Kidney glomerular epithelial cell (primary cell): ENCODE data around the gene KLHL7.
"Not testable (repeated sequence)": the region's sequence is repeated elsewhere in the genome, so short reads cannot be mapped to it uniquely, and the experiment has no call there.

Experiments
- DNase-seq: peaks from one replicate; lab custom pipeline; 2025; lab: John Stamatoyannopoulos, UW

Gene KLHL7

DNA sequence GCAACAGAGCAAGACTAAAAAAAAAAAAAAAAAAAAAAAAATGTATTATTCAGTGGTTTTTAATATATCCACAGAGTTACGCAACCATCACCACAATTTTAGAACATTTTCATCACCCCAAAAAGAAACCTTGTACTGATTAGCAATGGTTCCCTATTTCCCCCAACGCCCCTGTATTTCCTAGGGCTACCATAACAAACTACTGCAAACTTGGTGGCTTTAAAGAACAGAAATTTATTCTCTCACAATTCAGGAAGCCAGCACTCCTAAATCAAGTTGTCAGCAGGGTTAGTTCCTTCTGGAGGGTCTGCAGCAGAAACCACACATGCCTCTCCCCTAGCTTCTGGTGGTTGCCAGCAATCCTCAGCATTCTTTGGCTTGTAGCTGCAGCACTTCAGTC lies 70.4 kb downstream of the KLHL7 start:
- no peak for DNase-seq

GRCh38 chr7:23181684-23182553 lies 76.3 kb downstream of the KLHL7 start, which contains the start of gene NUP42:
TSS of gene NUP42 (plus strand) at chr7:23182048. CDS start at chr7:23182086, 38 bp downstream.
- peak; percentile 94 for DNase-seq

- no peak for DNase-seq
These were observed 77.9 kb downstream of the KLHL7 start for GRCh38 chr7:23183279-23184012.

- DNase-seq: no peak
These were observed 78.7 kb downstream of the KLHL7 start for GRCh38 chr7:23184291-23184690.

DNA sequence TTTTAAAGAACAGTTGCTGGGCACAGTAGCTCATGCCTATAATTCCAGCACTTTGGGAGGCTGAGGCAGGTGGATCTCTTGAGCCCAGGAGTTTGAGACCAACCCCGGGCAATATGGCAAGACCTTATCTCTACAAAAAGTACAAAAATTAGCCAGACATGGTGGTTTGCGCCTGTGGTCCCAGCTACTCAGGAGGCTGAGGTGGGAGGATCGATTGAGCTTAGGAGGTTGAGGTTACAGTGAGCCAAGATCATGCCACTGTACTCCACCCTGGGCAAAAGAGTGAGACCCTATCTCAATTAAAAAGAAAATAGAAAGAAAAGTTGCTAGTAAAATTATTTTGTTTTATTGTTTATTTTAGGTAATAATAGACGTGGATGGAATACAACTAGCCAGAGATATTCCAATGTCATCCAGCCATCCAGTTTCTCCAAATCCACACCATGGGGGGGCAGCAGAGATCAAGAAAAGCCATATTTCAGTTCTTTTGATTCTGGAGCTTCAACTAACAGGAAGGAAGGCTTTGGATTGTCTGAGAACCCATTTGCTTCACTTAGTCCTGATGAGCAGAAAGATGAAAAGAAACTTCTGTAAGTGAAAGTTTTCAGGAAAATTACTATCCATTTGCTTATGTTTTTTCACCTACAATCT lies 79.2 kb downstream of the KLHL7 start:
- DNase-seq: peak; percentile 57

GRCh38 chr7:23185980-23186379 lies 80.4 kb downstream of the KLHL7 start:
- DNase-seq: no peak

DNA sequence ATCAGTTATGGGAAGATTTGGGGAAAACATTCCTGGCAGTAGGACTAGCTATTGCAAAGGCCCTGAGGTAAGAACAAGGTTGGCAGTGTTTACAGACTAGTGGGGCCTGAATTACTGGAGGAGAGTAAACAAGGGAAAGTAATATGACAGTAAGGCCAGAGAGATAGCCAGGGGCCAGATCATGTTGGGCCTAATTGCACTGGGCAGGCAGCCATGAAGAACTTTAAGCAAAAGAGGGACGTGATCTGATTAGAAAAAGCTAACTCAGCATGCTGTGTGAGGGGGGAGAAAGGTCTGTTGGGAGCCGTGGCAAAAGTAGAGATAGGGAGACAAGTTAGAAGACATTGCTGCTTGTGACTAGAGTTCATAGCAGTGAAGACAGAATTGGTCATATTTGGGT lies 85.4 kb downstream of the KLHL7 start:
- no peak for DNase-seq

DNA sequence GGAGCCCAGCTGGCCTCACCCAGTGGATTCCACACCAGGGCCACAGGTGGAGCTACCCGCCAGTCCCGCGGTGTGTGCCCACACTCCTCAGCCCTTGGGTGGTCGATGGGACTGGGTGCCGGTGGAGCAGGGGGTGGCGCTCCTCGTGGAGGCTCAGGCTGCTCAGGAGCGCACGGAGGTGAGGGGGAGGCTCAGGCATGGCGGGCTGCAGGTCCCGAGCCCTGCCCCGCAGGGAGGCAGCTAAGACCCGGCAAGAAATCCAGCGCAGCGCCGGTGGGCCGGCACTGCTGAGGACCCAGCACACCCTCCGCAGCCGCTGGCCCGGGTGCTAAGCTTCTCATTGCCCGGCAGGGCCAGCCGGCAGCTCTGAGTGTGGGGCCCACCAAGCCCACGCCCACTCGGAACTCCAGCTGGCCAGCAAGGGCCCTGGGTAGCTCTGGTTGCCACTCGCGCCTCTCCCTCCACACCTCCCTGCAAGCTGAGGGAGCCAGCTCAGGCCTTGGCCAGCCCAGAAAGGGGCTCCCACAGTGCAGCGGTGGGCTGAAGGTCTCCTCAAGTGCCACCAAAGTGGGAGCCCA lies 88.2 kb downstream of the KLHL7 start:
- DNase-seq: not testable (repeated sequence)

- DNase-seq: no peak
These were observed 90.7 kb downstream of the KLHL7 start for GRCh38 chr7:23196306-23196705.

- not testable (repeated sequence) for DNase-seq
These were observed 92.2 kb downstream of the KLHL7 start for GRCh38 chr7:23197745-23198144.

DNA sequence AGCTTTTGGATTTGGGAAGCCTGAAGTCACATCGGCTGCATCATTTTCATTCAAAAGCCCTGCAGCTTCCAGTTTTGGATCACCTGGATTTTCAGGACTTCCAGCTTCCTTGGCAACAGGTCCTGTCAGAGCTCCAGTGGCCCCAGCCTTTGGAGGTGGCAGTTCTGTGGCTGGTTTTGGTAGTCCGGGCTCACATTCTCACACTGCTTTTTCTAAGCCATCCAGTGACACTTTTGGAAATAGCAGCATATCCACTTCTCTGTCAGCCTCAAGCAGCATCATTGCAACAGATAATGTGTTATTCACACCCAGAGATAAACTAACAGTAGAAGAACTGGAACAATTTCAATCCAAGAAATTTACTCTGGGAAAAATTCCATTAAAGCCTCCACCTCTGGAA lies 94.7 kb downstream of the KLHL7 start:
- DNase-seq: no peak

- DNase-seq: no peak
These were observed 98.7 kb downstream of the KLHL7 start for GRCh38 chr7:23204241-23204640.

GRCh38 chr7:23205577-23205908 lies 100.0 kb downstream of the KLHL7 start:
- DNase-seq: no peak

DNA sequence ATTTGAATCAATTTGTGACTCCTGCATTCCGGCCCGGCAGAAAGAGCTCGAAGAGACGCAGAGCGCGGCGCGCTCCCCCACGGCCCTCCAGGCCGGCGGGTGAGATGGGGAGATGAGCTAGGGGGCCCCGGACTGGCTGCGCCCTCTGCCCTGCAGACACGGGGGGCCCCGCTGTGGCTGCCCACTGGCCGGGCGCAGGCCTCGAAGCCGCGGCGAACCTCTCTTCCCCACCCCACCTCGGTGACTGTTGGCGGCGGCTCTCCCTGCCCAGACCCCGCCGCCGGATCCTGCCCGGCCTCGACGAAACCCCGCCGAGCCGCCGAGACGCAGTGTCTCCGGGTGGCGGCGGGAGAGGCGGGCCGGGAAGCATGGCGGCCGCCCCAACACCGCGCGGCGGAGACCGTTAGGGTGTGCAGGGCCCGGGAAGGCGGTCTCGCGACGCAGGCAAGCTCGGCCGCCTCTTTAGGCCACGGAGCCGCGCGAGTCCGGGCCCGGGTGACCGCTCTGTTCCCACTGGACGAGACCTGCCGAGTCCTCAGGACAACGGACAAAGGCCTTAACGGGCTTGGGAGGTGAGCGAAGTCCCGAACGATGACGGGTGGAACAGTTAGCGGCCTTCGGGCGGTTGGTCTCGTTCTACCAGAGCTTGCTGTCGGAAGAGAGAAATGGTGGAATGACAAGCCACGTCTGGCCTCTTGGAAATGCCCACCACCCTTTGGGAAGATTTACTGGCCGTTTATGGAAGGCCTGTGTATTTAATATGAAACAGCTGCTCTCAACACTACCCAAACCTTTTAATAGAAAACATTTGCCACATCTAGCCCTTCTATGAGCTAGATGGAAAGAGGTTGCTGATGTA lies 100.6 kb downstream of the KLHL7 start:
- no peak for DNase-seq

DNA sequence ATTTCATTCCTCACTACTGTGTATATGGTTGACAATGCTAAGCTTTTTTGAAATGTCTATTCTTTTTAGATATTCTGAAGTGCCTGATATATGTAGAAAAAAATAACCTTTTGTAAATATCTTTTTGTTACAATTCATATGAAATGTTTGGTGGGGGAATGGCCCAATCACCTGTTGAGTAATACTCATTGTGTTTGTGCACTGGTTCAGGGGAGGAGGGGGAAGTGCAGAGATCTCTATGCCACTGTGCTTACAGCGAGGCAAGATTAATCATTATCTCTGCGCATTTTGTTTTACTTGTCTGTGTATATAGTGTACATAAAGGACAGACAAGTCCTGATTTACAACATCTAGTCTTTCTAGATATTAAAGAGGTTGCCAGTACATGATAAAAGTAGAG lies 101.4 kb downstream of the KLHL7 start:
- no peak for DNase-seq

- no peak for DNase-seq
These were observed 102.3 kb downstream of the KLHL7 start for GRCh38 chr7:23207884-23208283.

DNA sequence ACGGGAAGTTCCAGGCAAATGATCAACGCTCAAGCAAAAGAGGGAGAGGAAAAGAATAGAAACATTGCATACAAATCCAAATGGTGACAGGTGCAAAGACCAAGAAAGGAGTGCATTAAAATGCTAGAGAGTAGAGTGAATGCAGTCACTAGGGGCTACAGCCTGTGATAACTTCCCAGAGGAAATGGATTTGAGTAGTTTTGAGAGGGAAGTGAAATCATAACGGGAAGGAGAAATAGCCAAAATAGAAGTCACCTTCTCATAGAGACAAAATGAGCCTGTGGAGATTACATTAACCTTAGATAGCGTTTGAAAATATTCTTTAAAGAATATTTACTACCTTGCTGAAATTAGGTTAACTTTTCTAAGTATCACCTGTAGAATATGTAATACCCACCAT lies 102.7 kb downstream of the KLHL7 start:
- DNase-seq: no peak

DNA sequence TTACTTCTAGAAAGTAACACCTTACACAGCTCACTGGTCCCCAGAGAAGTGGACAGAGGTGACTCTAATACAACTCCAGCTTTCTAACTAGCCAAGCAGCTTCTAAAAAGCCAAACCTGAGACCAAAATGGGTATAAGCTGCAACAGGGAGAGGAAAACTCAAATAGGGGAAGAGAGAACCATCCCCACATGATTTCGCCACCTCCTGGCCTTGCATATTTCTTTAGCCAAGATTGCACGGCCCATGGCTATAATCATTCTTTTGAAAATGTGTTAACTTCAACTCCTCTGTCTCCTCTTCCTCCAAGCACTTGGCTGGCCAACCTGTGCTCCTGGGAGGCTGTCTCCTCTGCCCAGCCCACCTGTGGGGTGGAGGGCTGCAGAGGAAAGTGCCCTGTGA lies 104.9 kb downstream of the KLHL7 start:
- DNase-seq: no peak

DNA sequence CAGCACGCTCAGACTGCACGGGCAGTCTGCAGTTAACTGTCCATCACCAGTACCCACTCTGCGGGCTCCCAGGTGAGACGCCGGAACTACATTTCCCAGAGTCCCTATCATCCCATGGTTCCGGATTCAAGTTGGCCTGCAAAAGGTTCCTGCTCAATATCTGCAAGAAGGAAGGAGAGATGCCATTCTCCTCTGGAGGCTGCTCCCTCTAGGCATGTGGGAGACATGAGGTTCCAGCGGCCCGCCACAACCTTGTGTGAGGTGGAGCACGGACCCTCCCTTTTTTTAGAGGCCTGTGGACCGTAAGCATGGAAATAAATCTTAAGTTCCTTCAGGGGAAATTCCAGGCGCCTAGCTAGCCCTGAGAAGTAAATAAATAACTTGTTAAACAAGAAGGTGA lies 106.0 kb downstream of the KLHL7 start:
- peak; percentile 76 for DNase-seq

DNA sequence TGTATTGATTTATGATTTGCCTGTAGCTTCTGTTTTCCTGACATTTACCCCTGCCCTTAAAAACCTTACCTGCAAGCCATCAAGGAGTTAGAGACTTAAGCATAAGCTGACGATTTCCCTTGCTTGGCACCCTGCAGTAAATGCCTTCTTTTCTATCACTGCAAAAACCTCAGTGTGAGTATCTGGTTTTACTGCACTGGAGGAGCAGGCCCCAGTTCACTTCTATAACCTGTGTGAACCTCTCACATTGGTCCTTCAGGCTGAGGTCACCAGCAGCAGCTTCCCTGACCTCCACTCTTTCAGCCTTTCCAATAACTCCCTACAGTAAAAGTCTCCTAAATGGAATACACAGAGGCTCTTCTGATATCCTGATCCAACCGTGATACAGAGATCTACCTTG lies 106.8 kb downstream of the KLHL7 start:
- DNase-seq: no peak

DNA sequence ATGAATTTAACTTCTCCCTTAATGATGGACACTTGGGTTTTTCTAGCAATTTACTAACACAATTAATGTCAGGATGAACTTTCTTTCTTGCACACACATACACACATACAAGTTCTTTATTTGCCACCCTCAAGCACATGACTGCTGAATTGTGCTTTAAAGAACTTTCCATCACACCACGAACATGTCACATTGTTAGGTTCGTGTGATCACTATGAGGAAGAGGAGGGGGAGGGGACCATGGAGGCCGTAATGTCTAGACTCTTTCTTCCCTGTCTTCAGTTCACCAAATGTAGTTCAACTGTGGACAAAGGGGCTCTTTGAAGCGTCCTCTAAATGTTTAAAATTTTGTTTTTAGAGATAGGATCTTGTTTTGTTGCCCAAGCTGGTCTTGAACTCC lies 107.3 kb downstream of the KLHL7 start:
- no peak for DNase-seq

DNA sequence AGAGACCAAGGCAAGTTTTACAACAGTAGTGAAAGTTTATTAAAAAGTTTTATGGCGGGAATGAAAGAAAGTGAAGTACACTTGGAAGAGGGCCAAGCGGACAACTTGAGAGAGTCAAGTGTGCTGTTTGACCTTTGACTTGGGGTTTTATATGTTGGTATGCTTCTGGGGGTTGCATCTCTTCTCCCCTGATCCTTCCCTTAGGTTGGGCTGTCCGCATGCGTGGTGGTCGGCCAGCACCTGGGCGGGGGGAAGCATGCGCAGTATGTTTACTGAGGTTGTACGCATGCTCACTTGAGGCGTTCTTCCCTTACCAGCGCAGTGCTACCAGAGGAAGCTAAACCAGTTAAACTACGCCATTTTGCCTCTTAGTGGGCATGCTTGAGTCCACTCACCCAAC lies 108.2 kb downstream of the KLHL7 start:
- no peak for DNase-seq
